Nephron progenitor cell (in vitro differentiated cells): ENCODE data around the gene S1PR3.

Experiments
- DNase-seq: peaks from one replicate; pipeline ENCODE4 v3.0.0; 2021
- H3K27ac Mint-ChIP-seq: 2 replicates; pipeline ENCODE4 v1.8.0; 2021; ENCODE audit warnings: mild to moderate bottlenecking, moderate library complexity, mixed read lengths
- H3K27me3 Mint-ChIP-seq: 2 replicates; pipeline ENCODE4 v1.8.0; 2021; ENCODE audit warnings: mild to moderate bottlenecking, low read depth, mixed read lengths; ENCODE audit not compliant: poor library complexity
- H3K36me3 Mint-ChIP-seq: 2 replicates; pipeline ENCODE4 v1.8.0; 2021; ENCODE audit warnings: low read depth, mixed read lengths
- H3K4me1 Mint-ChIP-seq: 2 replicates; pipeline ENCODE4 v1.8.0; 2021; ENCODE audit warnings: mixed read lengths
- H3K4me3 Mint-ChIP-seq: 2 replicates; pipeline ENCODE4 v1.8.0; 2021; ENCODE audit warnings: mild to moderate bottlenecking, moderate library complexity, mixed read lengths
- H3K9me3 Mint-ChIP-seq: 2 replicates; pipeline ENCODE4 v1.8.0; 2021; ENCODE audit warnings: mild to moderate bottlenecking, moderate library complexity, mixed read lengths
- TF ChIP-seq, protein P1 (sequence below): fragments of 200-600 bp; sonication (generic); IDR thresholded peaks from 2 replicates; pipeline ENCODE4 v1.5.0; 2021; ENCODE audit warnings: antibody characterized with exemption

Gene S1PR3

DNA sequence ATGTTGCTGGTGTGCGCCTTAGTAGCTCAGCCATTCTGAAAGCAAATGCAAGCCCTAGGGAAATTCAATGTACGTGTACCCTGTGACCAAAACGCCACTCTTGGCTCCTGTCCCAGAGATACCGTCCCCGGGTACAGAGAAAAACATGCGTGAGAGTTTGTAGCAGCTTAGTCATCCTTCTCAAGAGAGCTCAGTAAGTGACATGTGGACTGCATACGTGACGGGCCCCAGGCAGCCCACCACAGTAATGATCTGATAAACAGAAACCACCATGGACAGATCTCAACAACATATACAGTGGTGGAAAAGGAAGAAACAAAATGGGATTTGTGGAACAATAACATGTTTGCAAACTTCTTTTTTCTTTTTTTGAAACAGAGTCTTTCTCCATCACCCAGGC is 45.1 kb downstream of the S1PR3 start:
- peaks cover under 1% of the 10 kb centered on the region for H3K9me3 Mint-ChIP-seq
- no peak for DNase-seq
- no peaks in the 10 kb centered on the region for H3K36me3 Mint-ChIP-seq
- TF ChIP-seq, protein P1, sequence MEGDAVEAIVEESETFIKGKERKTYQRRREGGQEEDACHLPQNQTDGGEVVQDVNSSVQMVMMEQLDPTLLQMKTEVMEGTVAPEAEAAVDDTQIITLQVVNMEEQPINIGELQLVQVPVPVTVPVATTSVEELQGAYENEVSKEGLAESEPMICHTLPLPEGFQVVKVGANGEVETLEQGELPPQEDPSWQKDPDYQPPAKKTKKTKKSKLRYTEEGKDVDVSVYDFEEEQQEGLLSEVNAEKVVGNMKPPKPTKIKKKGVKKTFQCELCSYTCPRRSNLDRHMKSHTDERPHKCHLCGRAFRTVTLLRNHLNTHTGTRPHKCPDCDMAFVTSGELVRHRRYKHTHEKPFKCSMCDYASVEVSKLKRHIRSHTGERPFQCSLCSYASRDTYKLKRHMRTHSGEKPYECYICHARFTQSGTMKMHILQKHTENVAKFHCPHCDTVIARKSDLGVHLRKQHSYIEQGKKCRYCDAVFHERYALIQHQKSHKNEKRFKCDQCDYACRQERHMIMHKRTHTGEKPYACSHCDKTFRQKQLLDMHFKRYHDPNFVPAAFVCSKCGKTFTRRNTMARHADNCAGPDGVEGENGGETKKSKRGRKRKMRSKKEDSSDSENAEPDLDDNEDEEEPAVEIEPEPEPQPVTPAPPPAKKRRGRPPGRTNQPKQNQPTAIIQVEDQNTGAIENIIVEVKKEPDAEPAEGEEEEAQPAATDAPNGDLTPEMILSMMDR = no peak
- no peak overlapping the region for H3K4me3 Mint-ChIP-seq
- H3K27me3 Mint-ChIP-seq = no peaks in the 10 kb centered on the region
- peak overlapping the region; percentile 73 for H3K27ac Mint-ChIP-seq
- H3K4me1 Mint-ChIP-seq = peaks cover 24% of the 10 kb centered on the region

DNA sequence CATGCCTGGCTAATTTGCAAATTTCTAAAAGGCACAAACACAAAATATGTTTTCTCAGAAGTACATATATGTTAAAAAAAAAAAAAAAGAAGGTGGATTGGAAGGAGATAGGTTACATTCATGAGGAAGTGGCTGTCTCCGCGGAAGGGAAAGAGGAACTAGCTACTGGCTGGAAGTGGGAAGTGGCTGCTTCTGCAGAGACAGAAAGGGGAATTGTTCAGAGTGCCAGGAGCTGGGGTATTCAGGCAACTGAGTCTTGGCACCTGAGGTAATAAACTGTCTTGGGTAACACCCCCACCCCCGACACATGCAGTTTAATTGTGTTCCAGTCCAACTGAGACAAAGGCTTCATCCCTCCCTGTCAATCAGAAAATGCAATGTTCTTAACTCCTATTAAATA is 45.6 kb downstream of the S1PR3 start:
- Mint-ChIP-seq H3K4me3 (no peak overlapping the region), H3K4me1 (peaks cover 24% of the 10 kb centered on the region), H3K27ac (no peak overlapping the region), H3K27me3 (no peaks in the 10 kb centered on the region), H3K36me3 (no peaks in the 10 kb centered on the region), H3K9me3 (no peaks in the 10 kb centered on the region)
- no peak for DNase-seq
- TF ChIP-seq, protein P1 = no peak

DNA sequence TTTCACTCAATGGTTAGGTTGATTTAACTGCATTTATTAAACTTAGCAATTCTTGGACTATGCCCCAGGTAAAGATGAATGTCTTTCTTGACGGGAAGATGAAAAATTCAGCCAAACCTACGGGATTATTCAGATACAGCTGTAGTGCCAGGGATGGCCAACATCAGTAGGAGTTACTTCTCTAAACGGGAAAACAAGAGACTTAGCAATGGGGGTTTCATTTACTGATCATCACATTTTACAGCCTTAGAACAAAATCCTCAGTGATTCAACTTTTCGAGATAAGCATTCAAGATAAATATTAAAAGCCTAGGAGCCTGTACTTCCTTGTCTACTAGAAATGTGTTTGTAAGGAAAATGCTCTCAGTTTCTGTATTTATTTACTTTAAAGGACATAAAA is 46.1 kb downstream of the S1PR3 start:
- TF ChIP-seq, protein P1 = no peak
- no peaks in the 10 kb centered on the region for H3K36me3 Mint-ChIP-seq
- no peak overlapping the region for H3K27ac Mint-ChIP-seq
- no peaks in the 10 kb centered on the region for H3K27me3 Mint-ChIP-seq
- no peaks in the 10 kb centered on the region for H3K9me3 Mint-ChIP-seq
- H3K4me1 Mint-ChIP-seq = peaks cover 24% of the 10 kb centered on the region
- no peak overlapping the region for H3K4me3 Mint-ChIP-seq
- DNase-seq = no peak

DNA sequence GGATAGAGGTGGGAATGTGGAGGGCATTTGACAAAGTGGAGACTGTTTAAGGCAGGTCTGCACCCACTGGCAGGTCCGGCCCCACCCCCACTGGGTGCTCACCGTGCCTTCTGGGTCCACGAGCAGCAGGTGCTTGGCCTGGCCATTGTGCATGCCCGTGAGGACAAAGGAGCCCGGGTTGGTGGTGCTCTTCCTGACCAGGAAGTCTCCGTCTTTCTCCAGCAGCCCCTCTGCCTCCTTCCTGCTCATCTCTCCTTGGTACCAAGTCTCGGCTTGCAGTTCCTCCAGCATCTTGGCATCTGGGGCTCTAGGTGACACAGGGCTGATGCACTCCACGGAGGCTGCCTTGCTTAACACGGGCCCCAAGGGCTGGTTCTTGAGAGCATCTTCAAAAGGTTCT is 46.6 kb downstream of the S1PR3 start:
- Mint-ChIP-seq H3K36me3 (no peaks in the 10 kb centered on the region), H3K9me3 (no peaks in the 10 kb centered on the region), H3K27ac (peak overlapping the region; percentile 23), H3K4me3 (no peak overlapping the region), H3K27me3 (no peaks in the 10 kb centered on the region), H3K4me1 (peaks cover 24% of the 10 kb centered on the region)
- TF ChIP-seq, protein P1 = no peak
- no peak for DNase-seq

DNA sequence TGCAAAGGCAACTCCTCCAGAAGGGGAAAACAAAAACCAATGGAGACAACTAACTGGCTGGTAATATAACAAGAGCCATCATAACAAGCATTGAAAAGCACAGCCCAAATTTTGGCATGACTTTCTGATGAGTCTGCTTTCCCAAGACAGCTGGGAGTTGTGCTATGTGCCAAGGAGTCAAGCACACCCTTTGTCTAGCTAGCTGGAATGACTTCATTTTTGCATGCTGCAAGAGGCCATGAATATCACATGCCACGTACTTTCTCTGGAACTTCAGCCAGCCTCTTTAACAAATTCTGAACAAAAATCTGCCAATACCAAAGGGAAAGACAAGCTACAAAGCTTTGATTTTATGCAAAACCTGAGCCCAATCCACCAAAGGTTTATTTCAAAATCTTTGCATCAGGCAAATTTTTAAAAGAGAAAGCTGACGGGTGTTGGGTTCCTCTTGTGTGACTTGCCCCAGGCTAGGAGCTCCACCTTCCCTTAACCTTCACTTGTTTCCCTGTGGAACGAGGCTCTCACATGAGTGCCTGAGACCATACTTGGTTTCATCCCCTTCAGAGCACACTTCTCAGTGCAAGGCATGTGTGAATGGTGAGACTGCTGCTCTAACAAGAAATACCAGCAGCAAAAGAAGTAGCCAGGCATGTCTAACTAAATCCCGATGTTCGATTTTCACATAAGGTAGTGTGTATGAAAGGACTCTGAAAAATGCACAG is 47.3 kb downstream of the S1PR3 start:
- DNase-seq = no peak
- Mint-ChIP-seq H3K4me3 (no peak overlapping the region), H3K9me3 (no peaks in the 10 kb centered on the region), H3K27me3 (no peaks in the 10 kb centered on the region), H3K27ac (no peak overlapping the region), H3K4me1 (peaks cover 24% of the 10 kb centered on the region), H3K36me3 (no peaks in the 10 kb centered on the region)
- TF ChIP-seq, protein P1 = no peak

DNA sequence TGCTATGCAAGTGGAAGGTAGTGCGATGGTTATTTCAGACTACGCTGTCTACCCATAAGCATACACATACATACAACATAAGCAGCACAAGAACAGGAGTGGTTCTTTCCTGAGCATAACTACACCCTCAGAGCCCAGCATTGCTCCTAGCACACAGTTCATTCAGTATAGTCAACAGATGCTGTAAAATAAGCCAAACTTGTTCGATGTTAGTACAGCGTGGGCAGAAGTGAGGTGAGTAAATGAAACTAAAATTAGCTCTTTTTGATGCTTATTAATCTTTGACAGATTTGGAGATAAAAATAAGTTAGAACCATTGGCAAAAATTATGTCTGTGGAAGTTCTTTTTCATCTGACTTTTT is 47.8 kb downstream of the S1PR3 start:
- Mint-ChIP-seq H3K27ac (no peak overlapping the region), H3K27me3 (no peaks in the 10 kb centered on the region), H3K4me3 (no peak overlapping the region), H3K9me3 (no peaks in the 10 kb centered on the region), H3K4me1 (peaks cover 24% of the 10 kb centered on the region), H3K36me3 (no peaks in the 10 kb centered on the region)
- TF ChIP-seq, protein P1 = no peak
- no peak for DNase-seq
